Omental fat pad (tissue), 4 donors: ENCODE data around the gene ZDHHC14. TPM values are rescaled to one million over a fixed set of nuclear protein-coding genes. Genes with fewer than 3 reads are reported as not detected.

Experiments used
- ATAC-seq: fragments of 150-250 bp; one replicate; pipeline ENCODE4 v1.9.1; 2016; ENCODE audit warnings: mild to moderate bottlenecking, moderate library complexity; ENCODE audit not compliant: low FRiP score
- DNase-seq: peaks from one replicate; pipeline ENCODE4 v3.0.0-alpha.2; 2019; ENCODE audit warnings: low spot score
- CTCF ChIP-seq, 3 donors: fragments of 450-650 bp; IDR thresholded peaks; one replicate each; pipeline ENCODE4 v1.5.1; 2016 to 2017; ENCODE audit warnings: antibody characterized with exemption in 3 of 3, mild to moderate bottlenecking in 3 of 3, moderate library complexity in 2 of 3
- total RNA-seq, 4 donors: library from RNA; depleted of rRNA; stranded (reverse); fragments of >200 nt; gene quantifications; one replicate each; pipeline ENCODE4 v1.1.0, GENCODE V29; 2016

The ZDHHC14 gene
- total RNA-seq, 4 donors from 2014 or later, result 5.6 to 13.7 (median 6.9) TPM

- TF ChIP-seq CTCF (IDR thresholded peaks at IDR 0.05), result no peak
- ATAC-seq (no peak), DNase-seq (no peak)
These were observed 285.7 kb downstream of the ZDHHC14 start for GRCh38 chr6:157666729-157667128.

- no peak for DNase-seq
- TF ChIP-seq CTCF (IDR thresholded peaks at IDR 0.05), result peak in 2 of 3 donors; percentile 32 to 54
- ATAC-seq, result no peak
These were observed 286.4 kb downstream of the ZDHHC14 start for GRCh38 chr6:157667211-157668008.

GRCh38 chr6:157668009-157668401 is 287.0 kb downstream of the ZDHHC14 start:
- DNase-seq (no peak), ATAC-seq (no peak)
- TF ChIP-seq CTCF (IDR thresholded peaks at IDR 0.05), result no peak

GRCh38 chr6:157668713-157669112 is 287.7 kb downstream of the ZDHHC14 start:
- ATAC-seq, result no peak
- no peak for TF ChIP-seq CTCF (IDR thresholded peaks at IDR 0.05)
- no peak for DNase-seq

- no peak for TF ChIP-seq CTCF (IDR thresholded peaks at IDR 0.05)
- DNase-seq, result no peak
- peak; percentile 34 for ATAC-seq
These were observed 288.3 kb downstream of the ZDHHC14 start for GRCh38 chr6:157669323-157669722.

GRCh38 chr6:157669747-157670216 is 288.8 kb downstream of the ZDHHC14 start:
- DNase-seq, result peak; percentile 42
- TF ChIP-seq CTCF (IDR thresholded peaks at IDR 0.05), result no peak
- ATAC-seq, result peak; percentile 94
